ENCODE measurements around the gene PGPEP1. TPM values are rescaled to one million over a fixed set of nuclear protein-coding genes. Genes with fewer than 3 reads are reported as not detected.

PGPEP1 gene
- total RNA-seq, 2 experiments from 2014 or later, result 27.5 to 28.4 TPM

GRCh38 chr19:18417250-18418028, 77.0 kb downstream of the PGPEP1 start:
- CTCF ChIA-PET, result interaction anchor here (1.3 to 9.2 kb wide), 5 partner anchors 14 to 304 kb away, joined by 3 to 107 read pairs (median 5); partner anchors contain the start of gene GDF15
- POLR2A ChIA-PET, result interaction anchor here (0.6 to 5.4 kb wide), 7 partner anchors 40 to 418 kb away, joined by 3 to 36 read pairs (median 6); partner anchors contain the start of gene JUND

- CTCF ChIA-PET, result interaction anchor here (1.1 to 9.2 kb wide), 5 partner anchors 29 to 166 kb away, joined by 4 to 107 read pairs (median 5); partner anchors contain the start of gene GDF15
- POLR2A ChIA-PET, result interaction anchor here (1.0 to 5.4 kb wide), 4 partner anchors 11 to 138 kb away, joined by 3 to 36 read pairs (median 6); partner anchors contain the start of gene JUND
Measured at GRCh38 chr19:18418029-18418482, 77.7 kb downstream of the PGPEP1 start.

DNA sequence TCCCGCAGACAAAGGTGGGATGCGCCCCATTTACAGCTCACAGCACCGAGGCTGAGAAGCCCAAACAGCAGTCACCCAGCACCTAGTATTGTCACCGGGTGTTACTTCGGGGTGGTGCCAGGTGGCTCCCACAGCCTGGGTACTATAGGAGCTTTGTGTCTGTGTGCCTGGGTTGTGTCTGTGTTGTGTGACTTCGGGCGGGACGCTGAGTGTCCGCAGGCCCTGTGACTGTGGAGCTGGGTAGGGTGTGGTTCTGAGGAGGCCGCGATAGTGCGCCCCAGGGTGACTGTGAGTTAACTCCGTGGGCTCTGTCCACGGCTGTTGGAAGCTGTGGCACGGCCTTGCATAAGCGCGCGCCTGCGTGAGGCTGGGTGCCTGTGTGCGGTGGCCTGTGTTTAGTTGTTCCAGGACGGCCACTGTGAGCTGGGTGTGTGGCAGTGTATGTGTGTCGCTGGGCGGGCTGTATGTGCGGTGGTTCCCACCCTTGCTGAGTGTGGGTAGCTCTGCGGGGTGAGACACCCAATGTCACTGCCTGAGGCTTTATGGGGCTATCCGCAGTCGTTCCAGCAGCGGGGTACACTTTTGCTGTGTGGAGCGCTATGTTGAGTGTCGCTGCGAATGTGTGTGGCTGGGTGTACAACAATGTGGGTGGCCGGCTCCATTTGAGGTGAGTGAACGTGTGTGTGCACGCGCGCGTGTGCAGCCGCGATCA, 78.2 kb downstream of the PGPEP1 start:
- CTCF ChIA-PET, result interaction anchor here (0.7 to 1.9 kb wide), 10 partner anchors 7 to 214 kb away, joined by 3 to 9 read pairs (median 4); no protein-coding TSS in a partner anchor
- POLR2A ChIA-PET, result interaction anchor here (0.8 to 5.4 kb wide), 7 partner anchors 10 to 414 kb away, joined by 3 to 36 read pairs (median 5); partner anchors contain the start of gene JUND

GRCh38 chr19:18419195-18419698, 78.8 kb downstream of the PGPEP1 start, which contains the start of gene SSBP4:
TSS of gene SSBP4 (plus strand) at chr19:18419398. CDS start at chr19:18419649, 251 bp downstream.
- POLR2A ChIA-PET, result interaction anchor here (0.6 to 5.4 kb wide), 8 partner anchors 10 to 413 kb away, joined by 3 to 36 read pairs (median 6); partner anchors contain the start of gene JUND
- CTCF ChIA-PET, result interaction anchor here (0.7 to 2.1 kb wide), 12 partner anchors 8 to 214 kb away, joined by 3 to 9 read pairs (median 5); no protein-coding TSS in a partner anchor

Other genes starting within 250 kb of the PGPEP1 start
- gene MAST3, start 242.8 kb upstream of the PGPEP1 start, total RNA-seq, result 10 to 100 TPM; 15.5 to 16.2 TPM
- gene PIK3R2, start 187.4 kb upstream of the PGPEP1 start, total RNA-seq, result 10 to 100 TPM; 18.6 to 19.5 TPM
- gene IFI30, start 166.8 kb upstream of the PGPEP1 start, total RNA-seq, result 10 to 100 TPM; 22.5 to 24.6 TPM
- gene MPV17L2, start 147.4 kb upstream of the PGPEP1 start, total RNA-seq, result 10 to 100 TPM; 20.4 to 21.6 TPM
- 1 to 10 TPM; 6.3 to 6.5 TPM for gene RAB3A, start 136.6 kb upstream of the PGPEP1 start, total RNA-seq
- not detected for gene PDE4C, start 114.2 kb upstream of the PGPEP1 start, total RNA-seq
- gene IQCN, start 66.1 kb upstream of the PGPEP1 start, total RNA-seq, result under 1 TPM; 0.40 to 0.59 TPM
- 100 to 1,000 TPM; 339 to 357 TPM for gene JUND, start 59.0 kb upstream of the PGPEP1 start, total RNA-seq
- gene LSM4, start 17.5 kb upstream of the PGPEP1 start, total RNA-seq, result 100 to 1,000 TPM; 385 to 395 TPM
- not detected for gene GDF15, start 45.6 kb downstream of the PGPEP1 start, total RNA-seq
- gene LRRC25, start 57.0 kb downstream of the PGPEP1 start, total RNA-seq, result not detected
- 100 to 1,000 TPM; 151 to 158 TPM for gene SSBP4, start 78.8 kb downstream of the PGPEP1 start, total RNA-seq
- 10 to 100 TPM; 22.8 to 23.7 TPM for gene ISYNA1, start 97.5 kb downstream of the PGPEP1 start, total RNA-seq
- 10 to 100 TPM; 22.6 to 24.3 TPM for gene ELL, start 181.5 kb downstream of the PGPEP1 start, total RNA-seq
- gene FKBP8, start 203.0 kb downstream of the PGPEP1 start, total RNA-seq, result 100 to 1,000 TPM; 167 to 168 TPM
- gene KXD1, start 217.3 kb downstream of the PGPEP1 start, total RNA-seq, result 100 to 1,000 TPM; 124 to 129 TPM
- gene UBA52, start 231.3 kb downstream of the PGPEP1 start, total RNA-seq, result 1,000 to 10,000 TPM; 1,648 to 1,705 TPM
- gene REX1BD, start 248.2 kb downstream of the PGPEP1 start, total RNA-seq, result 10 to 100 TPM; 95.2 to 98.7 TPM

Data from activated CD8-positive, alpha-beta memory T cell treated with anti-CD3 and anti-CD28 coated beads for 36 hours (primary cell).